Colonic mucosa (tissue), 4 donors: ENCODE results near the gene KLF4. TPM values are rescaled to one million over a fixed set of nuclear protein-coding genes. Genes with fewer than 3 reads are reported as not detected.

ENCODE experiments used
- DNase-seq: peaks from one replicate; pipeline ENCODE4 v3.0.0-alpha.2; 2020
- H3K27ac ChIP-seq: fragments of 200-600 bp; one replicate; pipeline ENCODE4 v1.8.0; 2021
- H3K27me3 ChIP-seq: fragments of 200-600 bp; one replicate; pipeline ENCODE4 v1.8.0; 2021
- H3K36me3 ChIP-seq: fragments of 200-600 bp; one replicate; pipeline ENCODE4 v1.8.0; 2021
- H3K4me1 ChIP-seq: fragments of 200-600 bp; one replicate; pipeline ENCODE4 v1.8.0; 2021; ENCODE audit warnings: mild to moderate bottlenecking
- H3K4me3 ChIP-seq: fragments of 200-600 bp; one replicate; pipeline ENCODE4 v1.8.0; 2021
- H3K9ac ChIP-seq, 2 donors: one replicate each; pipeline ENCODE4 v1.7.0; 2013; ENCODE audit warnings: control low read depth in 2 of 2, low read depth in 2 of 2, low read length in 2 of 2
- H3K9me3 ChIP-seq: fragments of 200-600 bp; one replicate; pipeline ENCODE4 v1.8.0; 2021
- intact Hi-C: fragments of 100-400 bp; cut with DNase I; formaldehyde crosslinking; loops from one replicate; pipeline ENCODE4 v1.14.1; 2022
- total RNA-seq, 2 donors: library from RNA; stranded (reverse); fragmentation: NEBNext Ultra II Directional in 1 of 2; extraction: Animal tissue kit (Norgen Biotek cat#: 25700) in 1 of 2; gene quantifications; one replicate each; pipeline ENCODE4 v1.2.1, GENCODE V29; 2021
- TF ChIP-seq, protein P1 (sequence below): fragments of 200-600 bp; IDR thresholded peaks from one replicate; pipeline ENCODE4 v1.8.0; 2022; ENCODE audit warnings: antibody characterized with exemption, mild to moderate bottlenecking
- donor health status: healthy.
- donor health status: DM: no; HTN: no; CAD: no.
- donor health status: DM: no; HTN: no; CAD: no.

The KLF4 gene
- total RNA-seq, 2 donors from 2014 or later: 209 to 398 TPM

DNA sequence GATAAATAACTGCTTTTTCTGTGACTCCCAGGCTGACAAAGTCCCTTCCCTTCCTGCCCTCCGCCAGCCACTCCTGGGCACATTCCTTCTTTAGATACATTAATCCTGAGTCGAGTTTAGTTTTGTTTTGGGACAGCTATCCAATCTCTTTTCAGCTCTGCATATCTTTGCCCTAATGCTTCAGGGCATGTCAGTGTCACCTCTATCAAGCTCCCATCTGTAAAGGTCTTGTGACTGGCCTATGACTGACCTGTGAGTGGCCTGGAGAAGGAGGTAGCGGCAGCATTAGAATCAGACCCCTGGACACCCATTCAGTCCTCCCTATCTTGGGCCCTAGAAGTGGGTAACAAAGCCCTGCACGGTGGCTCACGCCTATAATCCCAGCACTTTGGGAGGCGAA lies 34.0 kb upstream of the KLF4 start:
- no peak overlapping the region for H3K4me3 ChIP-seq
- DNase-seq: no peak
- H3K4me1 ChIP-seq: no peaks in the 10 kb centered on the region
- H3K9me3 ChIP-seq: no peaks in the 10 kb centered on the region
- H3K36me3 ChIP-seq: no peaks in the 10 kb centered on the region
- intact Hi-C loops: no loop called here
- no peak overlapping the region for H3K27ac ChIP-seq
- TF ChIP-seq, protein P1, sequence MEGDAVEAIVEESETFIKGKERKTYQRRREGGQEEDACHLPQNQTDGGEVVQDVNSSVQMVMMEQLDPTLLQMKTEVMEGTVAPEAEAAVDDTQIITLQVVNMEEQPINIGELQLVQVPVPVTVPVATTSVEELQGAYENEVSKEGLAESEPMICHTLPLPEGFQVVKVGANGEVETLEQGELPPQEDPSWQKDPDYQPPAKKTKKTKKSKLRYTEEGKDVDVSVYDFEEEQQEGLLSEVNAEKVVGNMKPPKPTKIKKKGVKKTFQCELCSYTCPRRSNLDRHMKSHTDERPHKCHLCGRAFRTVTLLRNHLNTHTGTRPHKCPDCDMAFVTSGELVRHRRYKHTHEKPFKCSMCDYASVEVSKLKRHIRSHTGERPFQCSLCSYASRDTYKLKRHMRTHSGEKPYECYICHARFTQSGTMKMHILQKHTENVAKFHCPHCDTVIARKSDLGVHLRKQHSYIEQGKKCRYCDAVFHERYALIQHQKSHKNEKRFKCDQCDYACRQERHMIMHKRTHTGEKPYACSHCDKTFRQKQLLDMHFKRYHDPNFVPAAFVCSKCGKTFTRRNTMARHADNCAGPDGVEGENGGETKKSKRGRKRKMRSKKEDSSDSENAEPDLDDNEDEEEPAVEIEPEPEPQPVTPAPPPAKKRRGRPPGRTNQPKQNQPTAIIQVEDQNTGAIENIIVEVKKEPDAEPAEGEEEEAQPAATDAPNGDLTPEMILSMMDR: no peak
- H3K9ac ChIP-seq: no peak overlapping the region
- no peaks in the 10 kb centered on the region for H3K27me3 ChIP-seq

DNA sequence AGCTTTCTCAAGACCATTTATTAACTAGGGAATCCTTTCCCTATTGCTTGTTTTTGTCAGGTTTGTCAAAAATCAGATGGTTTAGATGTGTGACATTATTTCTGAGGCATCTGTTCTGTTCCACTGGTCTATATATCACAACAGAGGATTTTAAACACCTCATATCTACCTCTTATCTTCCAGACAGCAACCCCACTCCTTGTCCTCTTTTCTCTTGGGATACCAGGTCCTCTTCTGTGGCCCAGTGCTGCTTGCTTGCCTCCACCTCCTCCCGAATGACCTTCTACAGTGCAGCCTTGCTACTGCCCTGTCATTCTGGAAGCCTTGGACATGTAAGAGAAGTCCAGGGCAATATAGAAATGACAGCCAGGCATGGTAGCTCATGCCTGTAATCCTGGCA lies 30.6 kb upstream of the KLF4 start:
- Histone ChIP-seq H3K36me3 (no peaks in the 10 kb centered on the region), H3K27me3 (no peaks in the 10 kb centered on the region), H3K9me3 (no peaks in the 10 kb centered on the region), H3K9ac (no peak overlapping the region), H3K27ac (no peak overlapping the region), H3K4me1 (no peaks in the 10 kb centered on the region), H3K4me3 (no peak overlapping the region)
- TF ChIP-seq, protein P1: no peak
- no peak for DNase-seq
- intact Hi-C loops: no loop called here

DNA sequence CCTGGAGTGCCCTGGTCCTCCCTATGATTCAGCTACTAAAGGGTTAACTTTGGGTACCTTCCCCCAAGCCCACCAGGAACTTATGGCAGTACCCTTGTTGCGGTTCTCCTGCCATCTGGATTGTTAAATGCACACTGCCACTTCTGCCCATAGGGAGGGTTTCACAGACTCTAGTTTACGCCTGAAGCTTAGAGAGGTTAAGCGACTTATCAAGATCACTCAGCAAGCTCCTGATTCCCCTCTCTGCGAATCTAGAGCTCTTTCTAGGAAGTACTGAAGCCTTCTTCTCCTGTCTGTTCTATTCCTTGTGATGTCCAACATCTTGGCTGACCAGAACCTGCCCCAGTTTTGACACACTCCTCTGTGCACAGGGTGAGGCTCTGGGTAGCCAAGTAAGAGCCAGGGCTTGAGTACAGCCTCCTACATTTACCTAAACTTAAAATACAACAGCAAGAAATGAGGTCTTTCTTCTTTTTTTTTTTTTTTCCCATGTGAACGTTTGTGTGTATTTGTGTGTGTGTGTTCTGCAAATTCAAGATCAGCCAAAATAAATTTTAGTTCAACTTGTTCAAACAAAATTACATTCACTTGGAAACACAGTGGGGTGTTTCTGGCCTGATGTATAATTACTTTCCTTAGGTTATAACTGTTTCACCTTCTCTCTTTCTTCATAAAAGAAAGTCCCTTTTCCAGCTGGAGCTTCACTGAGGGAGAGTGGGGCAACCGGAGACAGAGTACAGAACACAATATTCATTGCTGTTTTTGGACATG lies 28.7 kb upstream of the KLF4 start:
- TF ChIP-seq, protein P1: no peak
- H3K9me3 ChIP-seq: no peaks in the 10 kb centered on the region
- H3K36me3 ChIP-seq: no peaks in the 10 kb centered on the region
- intact Hi-C loops: no loop called here
- H3K4me1 ChIP-seq: no peaks in the 10 kb centered on the region
- no peak overlapping the region for H3K4me3 ChIP-seq
- H3K27ac ChIP-seq: no peak overlapping the region
- no peak overlapping the region for H3K9ac ChIP-seq
- no peaks in the 10 kb centered on the region for H3K27me3 ChIP-seq
- no peak for DNase-seq

DNA sequence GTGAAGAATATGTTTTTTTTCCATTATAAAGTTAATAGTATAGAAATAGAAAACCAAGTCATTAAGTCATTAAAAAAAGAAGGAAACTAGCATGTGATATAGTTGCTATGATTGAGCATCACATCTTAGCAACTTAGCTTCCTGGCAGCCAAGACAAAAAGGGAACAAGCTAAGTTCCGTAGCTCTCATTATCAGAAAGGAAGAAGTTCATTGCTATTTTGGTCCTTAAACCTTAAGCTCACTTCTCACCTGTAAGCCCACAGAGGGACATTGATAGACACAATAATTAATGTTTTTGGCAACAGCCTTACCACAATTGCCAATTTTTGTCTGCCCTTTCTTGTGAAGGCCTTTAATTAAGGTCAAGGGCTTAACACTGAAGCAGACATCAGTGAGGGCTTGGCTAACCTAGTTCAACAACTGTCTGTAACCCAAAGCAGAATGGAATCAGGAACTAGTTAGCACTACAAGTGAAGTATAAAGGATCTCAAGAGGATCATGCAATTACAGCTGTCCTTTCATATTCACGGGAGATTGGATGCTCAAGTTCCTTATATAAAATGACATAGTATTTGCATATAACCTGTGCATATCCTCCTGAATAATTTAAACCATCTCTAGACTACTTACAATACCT lies 24.0 kb upstream of the KLF4 start:
- Histone ChIP-seq H3K4me3 (no peak overlapping the region), H3K36me3 (no peaks in the 10 kb centered on the region), H3K9ac (no peak overlapping the region), H3K4me1 (no peaks in the 10 kb centered on the region), H3K9me3 (no peaks in the 10 kb centered on the region), H3K27ac (no peak overlapping the region), H3K27me3 (no peaks in the 10 kb centered on the region)
- TF ChIP-seq, protein P1: no peak
- intact Hi-C loops: no loop called here
- no peak for DNase-seq

DNA sequence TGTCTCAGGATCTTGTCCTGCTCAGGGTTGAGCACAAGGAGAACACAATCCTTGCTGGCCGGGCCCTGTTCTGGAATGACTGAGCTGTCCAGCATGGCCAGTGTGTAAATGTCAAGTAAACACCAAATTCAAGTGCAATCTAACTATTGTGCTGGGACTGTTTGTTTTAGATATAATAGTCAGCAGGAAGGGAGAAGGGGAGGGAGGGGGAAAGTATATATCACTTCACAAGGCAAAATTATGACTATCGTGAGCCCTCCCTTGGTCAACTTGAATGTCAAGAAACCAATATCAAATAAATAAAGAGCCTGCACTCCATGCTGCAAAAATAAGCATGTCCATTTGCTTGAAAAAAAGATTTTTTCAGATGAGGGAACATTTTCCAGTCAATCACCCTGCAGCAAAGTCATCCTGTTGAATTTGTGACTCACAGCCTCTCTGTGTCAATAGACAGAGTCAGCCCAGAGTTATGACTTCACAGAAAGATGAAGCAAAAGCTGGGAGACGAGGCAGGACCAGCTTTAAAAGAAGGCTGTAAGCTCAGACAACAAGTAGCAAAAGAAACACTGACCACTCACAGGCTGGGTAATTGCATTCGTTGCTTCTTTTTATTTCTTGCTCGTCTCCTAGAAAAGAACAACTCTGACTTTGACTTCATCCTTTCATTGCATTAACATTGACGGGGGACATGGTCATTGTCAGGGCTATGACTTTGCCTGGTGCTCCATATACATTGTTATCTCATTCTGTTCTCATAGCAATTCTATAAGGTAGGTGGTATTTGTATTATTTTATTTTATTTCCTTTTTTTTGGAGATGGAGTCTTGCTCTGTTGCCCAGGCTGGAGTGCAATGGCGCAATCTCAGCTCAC lies 15.3 kb upstream of the KLF4 start:
- peak overlapping the region in 1 of 2 donors; percentile 28 for H3K9ac ChIP-seq
- H3K4me1 ChIP-seq: no peaks in the 10 kb centered on the region
- H3K4me3 ChIP-seq: no peak overlapping the region
- H3K9me3 ChIP-seq: no peaks in the 10 kb centered on the region
- TF ChIP-seq, protein P1: no peak
- peak overlapping the region; percentile 64 for H3K27ac ChIP-seq
- peak; percentile 70 for DNase-seq
- H3K36me3 ChIP-seq: no peaks in the 10 kb centered on the region
- intact Hi-C loops: no loop called here
- no peaks in the 10 kb centered on the region for H3K27me3 ChIP-seq
